ENCODE results near the gene ATPAF1. TPM values are rescaled to one million over a fixed set of nuclear protein-coding genes. Genes with fewer than 3 reads are reported as not detected.

The ATPAF1 gene
- total and polyA plus RNA-seq, 9 of the 15 experiments (the other 6 are each of a cell fraction or from before 2014, with no cell fraction given) = 6.3 to 56.2 (median 27.4) TPM

- no peak for TF ChIP-seq ZNF197 (CRISPR knock-in tag; IDR thresholded peaks at IDR 0.05; ENCODE audit: low read depth)
- no peak for TF ChIP-seq CXXC5 (CRISPR knock-in tag; IDR thresholded peaks at IDR 0.05)
- peak; percentile 26 for TF ChIP-seq MEIS2 (IDR thresholded peaks at IDR 0.05; ENCODE audit: partially characterized antibody)
- TF ChIP-seq TAF7 (tag; IDR thresholded peaks at IDR 0.05) = no peak
- TF ChIP-seq RBBP5 (IDR thresholded peaks at IDR 0.05; ENCODE audit: borderline replicate concordance, insufficient read depth, low read length, poor library complexity, severe bottlenecking) = no peak
- TF ChIP-seq POLR2G (IDR thresholded peaks at IDR 0.05; ENCODE audit: low read depth, low read length) = 0 out of 2 replicates have a peak, but pooled peaks have one; percentile 15
- TF ChIP-seq ZBTB33 (CRISPR knock-in tag; IDR thresholded peaks at IDR 0.05) = peak; percentile 94
- FAIRE-seq (no peak), ATAC-seq (no peak), DNase-seq (ENCODE audit: extremely low read depth in 1 of 4, low spot score in 3 of 4) (no peak)
- Histone ChIP-seq H2AFZ (ENCODE audit: low read depth, low read length) (no peak overlapping the region), H3K4me3 (no peak overlapping the region), H4K20me1 (replicated peaks; ENCODE audit: control insufficient read depth, insufficient read depth, low read length) (peaks cover 3% of the 10 kb centered on the region), H3K9ac (ENCODE audit: insufficient read depth in 1 of 2, low read depth in 2 of 2, low read length in 2 of 2) (no peak overlapping the region), H3K9me3 (replicated peaks; ENCODE audit: control insufficient read depth, insufficient read depth, low read depth, low read length) (no peaks in the 10 kb centered on the region), H3K79me2 (ENCODE audit: control insufficient read depth, insufficient read depth, low read length) (peaks cover 4% of the 10 kb centered on the region; the same call in 2 of the 3 replicates), H3K4me1 (replicated peaks in 1 of 2; ENCODE audit: control insufficient read depth in 2 of 2, insufficient read depth in 2 of 2, low read length in 2 of 2) (peaks cover 20 to 45% of the 10 kb centered on the region in 2 experiments), H3K36me3 (ENCODE audit: control insufficient read depth, insufficient read depth, low read length) (peaks cover 4% of the 10 kb centered on the region; the same call in 1 of the 3 replicates), H3K27me3 (ENCODE audit: control insufficient read depth in 2 of 2, insufficient read depth in 2 of 2, low read length in 2 of 2) (no peaks in the 10 kb centered on the region), H3K4me2 (ENCODE audit: insufficient read depth, low read length) (no peak overlapping the region), H3K9me1 (ENCODE audit: control insufficient read depth, insufficient read depth, low read length) (peaks cover 3% of the 10 kb centered on the region), H3K27ac (ENCODE audit: extremely low read depth, low read depth, low read length) (no peak overlapping the region)
- intact Hi-C loops (cut with micrococcal nuclease) (no loop called here), in situ Hi-C loops (cut with MboI) (no loop called here)
- no TSS peak for BruUV-seq (replicated peaks)
- WGBS (ENCODE audit: insufficient coverage, low coverage, missing lambda C conversion rate) = 95% methylated on average over 34 of the region's 38 CpGs
- POLR2A ChIA-PET = interaction anchor here (0.6 to 1.5 kb wide), 4 partner anchors 8 to 601 kb away, joined by 3 to 9 read pairs (median 4); no protein-coding TSS in a partner anchor
- CTCF ChIA-PET (ENCODE audit: low intra/inter-chr PET ratio) = no interaction called here
These were observed 55.1 kb downstream of the ATPAF1 start for GRCh38 chr1:46612937-46613660.

All from K562 (cell line).